Muscle of back (tissue), 11 donors: ENCODE results near the gene UMODL1. TPM values are rescaled to one million over a fixed set of nuclear protein-coding genes. Genes with fewer than 3 reads are reported as not detected.

ENCODE experiments used
- DNase-seq, 3 donors: peaks; one replicate each; pipeline versions ENCODE4 v3.0.0 to v3.0.0-alpha.2; 2013
- polyA plus RNA-seq, 10 donors: library from polyadenylated mRNA; unstranded; fragments of 120-200 nt; gene quantifications; one replicate each; pipeline ENCODE4 v1.2.1, GENCODE V29; 2013; ENCODE audit not compliant: insufficient read length in 10 of 10

UMODL1 gene
- polyA plus RNA-seq, 10 donors: 0.04 TPM; not detected in 9

GRCh38 chr21:42188663-42189062 is 117.5 kb downstream of the UMODL1 start:
- no peak for DNase-seq

DNA sequence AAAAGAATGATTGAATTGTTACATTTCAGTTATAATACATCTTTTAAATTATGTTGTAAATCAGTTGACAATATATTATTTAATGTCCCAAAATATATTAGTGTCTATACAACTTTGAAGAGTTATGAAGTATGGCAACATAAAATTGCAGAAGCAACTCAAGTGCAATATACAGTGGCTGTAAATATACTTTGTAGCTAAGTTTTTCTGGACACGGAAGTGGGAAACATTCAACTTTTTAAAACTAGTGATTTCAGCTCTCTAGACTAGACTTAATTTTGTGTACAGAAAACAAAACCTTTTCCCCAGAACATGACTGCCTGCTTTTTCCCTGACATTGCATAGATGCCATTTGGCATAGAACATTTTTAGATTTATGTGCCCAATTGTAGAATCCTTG is 118.3 kb downstream of the UMODL1 start:
- DNase-seq: no peak

DNA sequence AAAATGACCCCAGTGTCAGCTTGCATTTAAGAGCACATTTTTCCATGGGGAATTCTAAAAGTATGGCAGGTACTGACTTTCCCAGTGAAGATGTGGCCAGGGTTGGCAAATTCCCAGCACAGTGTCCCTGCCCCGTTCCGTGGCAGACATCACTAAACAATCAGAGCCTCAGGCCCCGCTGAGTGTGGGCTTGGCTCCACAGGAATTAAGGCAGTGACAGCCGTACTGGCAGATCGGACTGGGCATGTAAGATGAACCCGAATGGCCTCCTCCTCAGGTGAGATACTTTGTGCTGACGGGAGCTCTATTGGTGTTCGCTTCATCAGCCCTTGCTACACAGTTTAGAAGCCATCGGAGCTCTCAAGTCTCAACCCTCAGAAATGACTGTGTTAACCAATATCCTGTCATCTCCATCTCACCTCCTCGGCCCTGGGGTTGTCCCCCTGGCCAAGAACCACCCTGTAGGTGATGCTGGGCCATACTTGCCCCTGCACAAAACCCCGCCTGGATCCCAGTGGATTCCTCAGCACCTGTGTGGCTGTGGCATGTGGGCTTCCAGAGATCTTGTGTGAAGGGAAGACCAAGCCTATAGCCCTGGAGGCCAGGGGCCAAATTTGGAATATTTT is 118.9 kb downstream of the UMODL1 start:
- DNase-seq: no peak

DNA sequence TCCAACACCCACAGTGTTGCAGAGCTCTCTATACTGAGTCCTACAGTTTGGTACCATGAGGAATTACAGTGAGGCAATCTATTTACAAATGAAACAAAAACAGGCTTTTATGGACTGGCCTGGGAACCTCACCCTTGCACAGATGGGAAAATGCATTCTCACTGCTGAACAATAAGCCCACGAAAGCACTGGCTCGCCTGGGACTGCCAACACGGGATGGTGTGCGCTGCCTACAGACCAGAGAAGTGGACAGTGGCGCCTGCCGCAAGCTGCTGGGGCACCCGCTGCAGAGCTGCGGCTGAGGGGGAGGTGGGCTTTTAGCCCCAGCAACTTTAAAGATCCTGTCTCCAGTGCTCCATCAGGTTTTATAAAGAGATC is 119.4 kb downstream of the UMODL1 start:
- no peak for DNase-seq

DNA sequence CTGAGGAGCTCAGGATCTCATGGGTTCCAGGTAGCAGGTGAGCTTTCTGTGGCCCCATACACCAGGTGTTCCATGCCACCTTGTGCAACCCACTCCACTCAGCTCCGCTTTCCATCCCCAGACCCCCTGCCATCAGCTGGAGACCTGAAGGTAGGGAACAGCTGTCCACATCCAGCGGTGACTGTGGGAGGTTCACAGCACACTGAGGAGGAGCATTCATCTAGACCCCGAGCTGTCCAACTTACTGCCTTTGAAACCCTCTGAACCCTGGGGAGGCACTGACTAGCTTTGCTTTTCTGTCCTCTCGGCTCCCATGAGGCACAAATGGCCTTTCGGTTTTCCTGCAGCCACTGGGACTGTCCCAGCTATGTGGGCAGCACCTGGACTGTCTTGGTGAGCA is 119.9 kb downstream of the UMODL1 start:
- no peak for DNase-seq

- DNase-seq: no peak
These were observed 120.8 kb downstream of the UMODL1 start for GRCh38 chr21:42191696-42192595.

Other genes with a start within 250 kb of the UMODL1 start
- gene PRDM15, start 192.0 kb upstream of the UMODL1 start, polyA plus RNA-seq: 1 to 10 TPM; 3.4 to 6.6 (median 4.2) TPM
- gene C2CD2, start 117.3 kb upstream of the UMODL1 start, polyA plus RNA-seq: 10 to 100 TPM in 7 of 10 donors, 1 to 10 TPM in 3; 6.5 to 13.1 (median 10.9) TPM
- gene ZBTB21, start 61.0 kb upstream of the UMODL1 start, polyA plus RNA-seq: 1 to 10 TPM; 4.9 to 7.6 (median 5.9) TPM
- 10 to 100 TPM in 1 of 10 donors, 1 to 10 TPM in 9; 5.1 to 10.0 (median 7.8) TPM for gene ABCG1, start 147.8 kb downstream of the UMODL1 start, polyA plus RNA-seq
- 1 to 10 TPM in 9 of 10 donors, under 1 TPM in 1; 0.54 to 6.0 (median 2.6) TPM for gene TFF3, start 244.1 kb downstream of the UMODL1 start, polyA plus RNA-seq